HG03196 (cell line): ENCODE measurements around the gene KRT13.

Experiments
- ATAC-seq: cut with Tn5 transposase; IDR thresholded peaks from one replicate; pipeline ENCODE4 v1.9.1; 2021; ENCODE audit not compliant: unreplicated experiment

Gene KRT13

GRCh38 chr17:41537990-41538389 is 32.6 kb upstream of the KRT13 start:
- ATAC-seq, result no peak

GRCh38 chr17:41537614-41537954 is 32.2 kb upstream of the KRT13 start:
- no peak for ATAC-seq

- no peak for ATAC-seq
These were observed 31.6 kb upstream of the KRT13 start for GRCh38 chr17:41536741-41537613.

GRCh38 chr17:41535764-41536481 is 30.5 kb upstream of the KRT13 start:
- ATAC-seq, result no peak

- ATAC-seq, result no peak
These were observed 29.6 kb upstream of the KRT13 start for GRCh38 chr17:41534899-41535546.

GRCh38 chr17:41533613-41534012 is 28.2 kb upstream of the KRT13 start:
- no peak for ATAC-seq

GRCh38 chr17:41532947-41533570 is 27.6 kb upstream of the KRT13 start:
- ATAC-seq, result no peak

- ATAC-seq, result no peak
These were observed 26.6 kb upstream of the KRT13 start for GRCh38 chr17:41531993-41532392.

GRCh38 chr17:41530062-41531048 is 24.9 kb upstream of the KRT13 start:
- ATAC-seq, result no peak

- no peak for ATAC-seq
These were observed 24.1 kb upstream of the KRT13 start for GRCh38 chr17:41529491-41529915.

- no peak for ATAC-seq
These were observed 23.5 kb upstream of the KRT13 start for GRCh38 chr17:41528959-41529353.

- no peak for ATAC-seq
These were observed 21.9 kb upstream of the KRT13 start for GRCh38 chr17:41527063-41528023.

GRCh38 chr17:41524261-41524660 is 18.8 kb upstream of the KRT13 start:
- ATAC-seq, result no peak

- ATAC-seq, result no peak
These were observed 18.4 kb upstream of the KRT13 start for GRCh38 chr17:41523787-41524186.

GRCh38 chr17:41523225-41523593 is 17.8 kb upstream of the KRT13 start:
- ATAC-seq, result no peak

GRCh38 chr17:41522301-41523224 is 17.2 kb upstream of the KRT13 start:
- ATAC-seq, result no peak

- no peak for ATAC-seq
These were observed 16.3 kb upstream of the KRT13 start for GRCh38 chr17:41521574-41522261.
